NCI-H345 treated with DMSO at 0.1 percent for 48 hours (cell line): Measurements from ENCODE around the gene MBNL3.
"Not testable (repeated sequence)": the region's sequence is repeated elsewhere in the genome, so short reads cannot be mapped to it uniquely, and the experiment has no call there.

Experiments used
- DNase-seq: peaks from one replicate; lab custom pipeline; 2025; ENCODE audit not compliant: unreplicated experiment; lab: John Stamatoyannopoulos, UW

MBNL3 gene

GRCh38 chrX:132378281-132378680 is 110.6 kb downstream of the MBNL3 start:
- DNase-seq: no peak

GRCh38 chrX:132375941-132376340 is 112.9 kb downstream of the MBNL3 start:
- no peak for DNase-seq

- no peak for DNase-seq
Measured at GRCh38 chrX:132373610-132374009, 115.2 kb downstream of the MBNL3 start.

- no peak for DNase-seq
Measured at GRCh38 chrX:132369617-132370326, 119.1 kb downstream of the MBNL3 start.

GRCh38 chrX:132367984-132368383 is 120.9 kb downstream of the MBNL3 start:
- no peak for DNase-seq

GRCh38 chrX:132367314-132367713 is 121.5 kb downstream of the MBNL3 start:
- DNase-seq: no peak

GRCh38 chrX:132365490-132365889 is 123.3 kb downstream of the MBNL3 start:
- DNase-seq: no peak

- DNase-seq: no peak
Measured at GRCh38 chrX:132364313-132364712, 124.5 kb downstream of the MBNL3 start.

- DNase-seq: no peak
Measured at GRCh38 chrX:132353430-132353829, 135.4 kb downstream of the MBNL3 start.

GRCh38 chrX:132336172-132336571 is 152.7 kb downstream of the MBNL3 start:
- DNase-seq: no peak

GRCh38 chrX:132333351-132333750 is 155.5 kb downstream of the MBNL3 start:
- DNase-seq: no peak

- no peak for DNase-seq
Measured at GRCh38 chrX:132331532-132331931, 157.3 kb downstream of the MBNL3 start.

- no peak for DNase-seq
Measured at GRCh38 chrX:132331000-132331399, 157.8 kb downstream of the MBNL3 start.

GRCh38 chrX:132330156-132330729 is 158.6 kb downstream of the MBNL3 start:
- no peak for DNase-seq

GRCh38 chrX:132326960-132327359 is 161.9 kb downstream of the MBNL3 start:
- DNase-seq: not testable (repeated sequence)
